GM10248 (cell line): ENCODE measurements around the gene TARBP2.

Experiments used
- CTCF ChIA-PET: fragments of 300-600 bp; sonication (Branson Sonifier 250); formaldehyde crosslinking; extraction: SDS; loops from one replicate; lab custom pipeline; 2021; ENCODE audit warnings: antibody characterized with exemption; lab: Yijun Ruan, JAX
- POLR2A ChIA-PET: fragments of 350-650 bp; sonication (Branson Sonifier 250); formaldehyde crosslinking; extraction: SDS; loops from one replicate; lab custom pipeline; 2020; ENCODE audit warnings: antibody characterized with exemption; lab: Yijun Ruan, JAX
- DNase-seq: peaks from one replicate; pipeline ENCODE4 v3.0.0; 2012; ENCODE audit errors: extremely low spot score
- TF ChIP-seq, protein P1 (sequence below): IDR thresholded peaks from 2 replicates; pipeline ENCODE4 v1.5.1; 2012; ENCODE audit warnings: mild to moderate bottlenecking, low read depth; ENCODE audit errors: extremely low read depth, missing control alignments, control extremely low read depth

The TARBP2 gene

DNA sequence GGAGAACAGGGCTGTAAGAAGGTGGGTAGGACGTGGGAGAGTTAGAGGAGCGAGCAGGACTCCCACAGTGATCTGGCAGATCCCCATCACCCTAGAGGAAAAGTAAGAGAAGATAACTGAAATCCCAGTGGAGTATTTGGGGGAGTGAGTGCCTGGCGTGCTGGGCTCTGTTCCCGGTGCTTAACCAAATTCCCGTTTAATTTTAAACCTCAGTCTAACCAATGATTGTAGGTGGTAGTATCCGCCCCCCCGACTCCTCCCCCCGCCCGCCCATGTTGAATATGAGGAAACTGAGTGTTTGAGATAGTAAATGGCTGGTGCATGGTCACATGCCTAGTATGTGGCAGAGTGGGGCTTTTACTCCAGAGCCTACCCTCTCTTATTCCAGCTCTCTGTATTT lies 1.2 kb downstream of the TARBP2 start:
- POLR2A ChIA-PET, result no interaction called here
- no peak for DNase-seq
- TF ChIP-seq, protein P1, sequence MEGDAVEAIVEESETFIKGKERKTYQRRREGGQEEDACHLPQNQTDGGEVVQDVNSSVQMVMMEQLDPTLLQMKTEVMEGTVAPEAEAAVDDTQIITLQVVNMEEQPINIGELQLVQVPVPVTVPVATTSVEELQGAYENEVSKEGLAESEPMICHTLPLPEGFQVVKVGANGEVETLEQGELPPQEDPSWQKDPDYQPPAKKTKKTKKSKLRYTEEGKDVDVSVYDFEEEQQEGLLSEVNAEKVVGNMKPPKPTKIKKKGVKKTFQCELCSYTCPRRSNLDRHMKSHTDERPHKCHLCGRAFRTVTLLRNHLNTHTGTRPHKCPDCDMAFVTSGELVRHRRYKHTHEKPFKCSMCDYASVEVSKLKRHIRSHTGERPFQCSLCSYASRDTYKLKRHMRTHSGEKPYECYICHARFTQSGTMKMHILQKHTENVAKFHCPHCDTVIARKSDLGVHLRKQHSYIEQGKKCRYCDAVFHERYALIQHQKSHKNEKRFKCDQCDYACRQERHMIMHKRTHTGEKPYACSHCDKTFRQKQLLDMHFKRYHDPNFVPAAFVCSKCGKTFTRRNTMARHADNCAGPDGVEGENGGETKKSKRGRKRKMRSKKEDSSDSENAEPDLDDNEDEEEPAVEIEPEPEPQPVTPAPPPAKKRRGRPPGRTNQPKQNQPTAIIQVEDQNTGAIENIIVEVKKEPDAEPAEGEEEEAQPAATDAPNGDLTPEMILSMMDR, result no peak
- CTCF ChIA-PET, result interaction anchor here (1.1 to 5.8 kb wide), 3 partner anchors 8 to 181 kb away, joined by 3 to 43 read pairs (median 39); partner anchors contain the start of genes AAAS and NPFF

DNA sequence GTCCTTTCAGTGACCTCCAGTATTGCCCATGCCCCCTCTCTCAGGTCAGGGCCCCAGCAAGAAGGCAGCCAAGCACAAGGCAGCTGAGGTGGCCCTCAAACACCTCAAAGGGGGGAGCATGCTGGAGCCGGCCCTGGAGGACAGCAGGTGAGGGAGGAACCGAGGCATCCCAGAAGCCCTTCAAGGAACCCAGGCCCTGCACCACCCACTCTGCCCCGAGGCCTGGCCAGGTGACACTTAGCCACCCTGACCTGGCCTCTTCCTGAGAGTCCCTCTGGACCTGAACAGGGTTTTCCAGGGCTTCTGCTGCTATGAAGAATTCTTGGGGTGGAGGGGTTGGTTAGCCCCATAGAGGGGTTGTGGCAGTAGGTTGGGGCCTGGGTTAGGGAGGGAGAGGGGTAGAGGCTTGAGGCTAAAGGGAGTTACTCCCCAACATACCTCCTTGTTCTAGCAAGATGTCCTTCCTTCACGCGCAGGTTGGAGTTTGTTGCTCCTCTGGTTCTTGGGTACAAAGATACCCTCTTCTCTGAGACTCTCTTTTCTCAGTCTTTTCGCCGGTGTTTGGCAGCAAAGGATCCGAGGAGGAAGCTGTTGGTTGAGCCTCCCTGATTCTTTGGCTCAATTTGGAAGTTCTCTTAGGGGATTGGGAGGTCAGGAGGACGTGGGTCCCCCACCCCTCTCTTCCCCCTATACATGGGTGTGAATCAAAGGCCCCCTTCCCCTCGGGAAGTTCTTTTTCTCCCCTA lies 2.1 kb downstream of the TARBP2 start:
- ChIA-PET POLR2A (no interaction called here), CTCF (interaction anchor here (1.1 to 5.8 kb wide), 3 partner anchors 7 to 182 kb away, joined by 3 to 43 read pairs (median 39); partner anchors contain the start of genes AAAS and NPFF)
- no peak for DNase-seq
- TF ChIP-seq, protein P1, result no peak

DNA sequence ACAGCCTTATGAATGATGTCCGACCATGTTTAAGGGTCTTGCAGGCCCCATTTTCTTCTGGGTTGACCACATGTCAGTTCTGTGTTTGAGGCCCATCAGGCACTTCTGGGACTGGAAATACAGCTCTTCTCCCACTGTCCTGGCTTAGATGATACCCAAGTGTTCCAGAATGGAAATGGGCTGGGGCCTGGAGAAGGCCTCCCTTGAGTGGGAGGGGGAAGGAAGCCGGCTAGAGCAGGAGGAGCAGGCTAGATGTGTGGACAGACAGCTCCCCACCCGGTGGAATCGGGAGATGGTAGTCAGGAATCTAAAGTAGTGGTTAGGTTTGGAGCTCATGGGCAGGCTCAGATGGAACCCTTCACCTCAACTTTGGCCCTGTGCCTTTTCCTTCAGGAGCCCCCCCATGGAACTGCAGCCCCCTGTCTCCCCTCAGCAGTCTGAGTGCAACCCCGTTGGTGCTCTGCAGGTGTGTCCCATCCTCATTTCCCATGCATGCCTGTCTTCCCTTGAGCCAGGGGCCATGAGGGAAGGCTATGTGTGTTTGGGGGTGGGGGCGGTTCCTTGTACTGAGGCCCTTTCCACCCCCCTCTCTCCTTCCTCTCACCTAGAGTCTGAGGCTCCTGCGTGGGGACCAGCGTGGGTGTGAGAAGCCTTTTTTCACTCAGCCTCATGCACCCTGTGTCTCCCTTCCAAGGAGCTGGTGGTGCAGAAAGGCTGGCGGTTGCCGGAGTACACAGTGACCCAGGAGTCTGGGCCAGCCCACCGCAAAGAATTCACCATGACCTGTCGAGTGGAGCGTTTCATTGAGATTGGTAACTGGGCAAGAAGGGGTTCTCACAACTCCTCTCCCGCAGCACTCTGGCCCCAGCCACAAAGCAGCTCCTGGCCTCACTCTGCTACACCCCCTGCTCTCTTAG lies 3.2 kb downstream of the TARBP2 start:
- CTCF ChIA-PET, result interaction anchor here (0.7 to 5.4 kb wide), 5 partner anchors 109 to 291 kb away, joined by 3 to 39 read pairs (median 4); partner anchors contain the start of gene AAAS
- TF ChIP-seq, protein P1, result no peak
- POLR2A ChIA-PET, result no interaction called here
- DNase-seq, result no peak

DNA sequence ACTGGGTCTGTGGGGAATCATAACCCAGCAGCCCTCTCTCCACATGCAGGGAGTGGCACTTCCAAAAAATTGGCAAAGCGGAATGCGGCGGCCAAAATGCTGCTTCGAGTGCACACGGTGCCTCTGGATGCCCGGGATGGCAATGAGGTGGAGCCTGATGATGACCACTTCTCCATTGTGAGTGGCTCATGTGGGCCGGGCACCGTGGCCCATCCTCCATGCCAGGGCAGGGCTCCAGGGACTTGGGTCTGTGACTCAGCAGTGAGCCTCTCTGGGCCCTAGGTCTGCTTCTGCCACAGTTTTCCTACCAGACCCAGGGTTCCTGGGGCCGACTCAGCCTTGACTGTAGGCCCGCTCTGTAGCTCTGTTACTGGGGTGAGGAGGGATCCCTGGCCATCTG lies 4.0 kb downstream of the TARBP2 start:
- ChIA-PET CTCF (interaction anchor here (1.1 to 1.7 kb wide), 6 partner anchors 39 to 292 kb away, joined by 3 to 5 read pairs (median 4); no protein-coding TSS in a partner anchor), POLR2A (no interaction called here)
- DNase-seq, result no peak
- TF ChIP-seq, protein P1, result no peak

DNA sequence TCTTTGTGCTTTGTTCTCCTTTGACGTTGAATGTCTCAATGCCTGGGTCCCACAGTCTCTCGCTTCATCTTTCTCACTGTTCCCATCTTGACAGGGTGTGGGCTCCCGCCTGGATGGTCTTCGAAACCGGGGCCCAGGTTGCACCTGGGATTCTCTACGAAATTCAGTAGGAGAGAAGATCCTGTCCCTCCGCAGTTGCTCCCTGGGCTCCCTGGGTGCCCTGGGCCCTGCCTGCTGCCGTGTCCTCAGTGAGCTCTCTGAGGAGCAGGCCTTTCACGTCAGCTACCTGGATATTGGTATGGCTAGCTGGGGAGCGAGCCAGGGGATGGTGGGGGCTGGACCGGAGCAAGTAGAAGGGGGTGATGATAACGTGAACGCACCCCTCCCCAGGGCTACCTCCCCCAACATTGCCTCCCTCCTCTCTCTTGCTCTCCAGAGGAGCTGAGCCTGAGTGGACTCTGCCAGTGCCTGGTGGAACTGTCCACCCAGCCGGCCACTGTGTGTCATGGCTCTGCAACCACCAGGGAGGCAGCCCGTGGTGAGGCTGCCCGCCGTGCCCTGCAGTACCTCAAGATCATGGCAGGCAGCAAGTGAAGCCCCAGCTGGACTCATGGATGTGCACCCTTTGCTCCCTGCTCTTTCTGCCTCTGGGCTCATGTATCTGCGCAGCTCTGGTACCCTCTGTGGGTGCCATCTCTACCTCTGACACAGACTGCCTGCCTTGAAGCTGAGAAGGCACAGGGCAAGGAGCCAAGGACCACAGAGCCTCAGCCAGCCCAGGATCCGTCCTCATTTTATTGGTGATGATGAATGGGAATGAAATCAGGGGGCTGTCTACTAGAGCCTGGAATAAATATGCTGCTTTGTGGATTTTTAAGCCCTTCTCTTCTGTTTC lies 4.7 kb downstream of the TARBP2 start:
- TF ChIP-seq, protein P1, result no peak
- ChIA-PET POLR2A (no interaction called here), CTCF (interaction anchor here (1.1 to 1.7 kb wide), 6 partner anchors 38 to 161 kb away, joined by 3 to 4 read pairs (median 3); no protein-coding TSS in a partner anchor)
- no peak for DNase-seq

DNA sequence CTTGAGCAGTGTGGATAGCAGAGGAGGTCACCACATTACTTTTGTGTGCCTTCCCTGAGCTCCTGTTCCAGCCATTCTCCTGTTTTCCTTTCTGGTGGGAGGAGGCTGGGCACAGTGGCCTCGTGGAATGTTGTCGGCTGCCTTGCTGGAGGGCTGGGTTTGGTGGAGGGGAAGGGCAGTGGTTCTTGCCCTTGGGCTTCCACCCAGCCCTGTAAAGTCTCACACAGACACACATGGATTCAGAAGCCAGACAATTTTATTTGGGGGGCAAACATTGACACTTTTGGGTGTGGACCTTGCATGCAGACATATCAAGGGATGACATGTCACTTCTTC lies 5.3 kb downstream of the TARBP2 start:
- ChIA-PET CTCF (interaction anchor here (1.2 to 1.7 kb wide), 4 partner anchors 85 to 162 kb away, joined by 3 to 4 read pairs (median 3); no protein-coding TSS in a partner anchor), POLR2A (no interaction called here)
- TF ChIP-seq, protein P1, result no peak
- no peak for DNase-seq
